OCI-LY1 (cell line): Measurements from ENCODE around the gene CPSF6.

Source experiments
- H2AFZ ChIP-seq: fragments of 200-600 bp; sonication (generic), shearing (Covaris generic); 2 replicates; pipeline ENCODE4 v1.6.0; 2014; ENCODE audit warnings: antibody characterized with exemption, mild to moderate bottlenecking, low read length
- H3F3A ChIP-seq: fragments of 200-600 bp; sonication (generic), shearing (Covaris generic); 2 replicates; pipeline ENCODE4 v1.6.0; 2014; ENCODE audit warnings: mild to moderate bottlenecking, antibody characterized with exemption, low read length, moderate library complexity; ENCODE audit not compliant: insufficient read depth
- H3K27ac ChIP-seq: fragments of 200-600 bp; sonication (generic); 2 replicates; pipeline ENCODE4 v1.5.1; 2014; ENCODE audit warnings: low read length, mixed run types, mild to moderate bottlenecking, low read depth; ENCODE audit not compliant: poor library complexity, severe bottlenecking
- H3K27me3 ChIP-seq: fragments of 200-600 bp; sonication (generic); 2 replicates; pipeline ENCODE4 v1.6.0; 2014; ENCODE audit warnings: antibody characterized with exemption, mild to moderate bottlenecking, low read length, moderate library complexity; ENCODE audit not compliant: insufficient read depth
- H3K36me3 ChIP-seq: fragments of 200-600 bp; sonication (generic); 2 replicates; pipeline ENCODE4 v1.6.1; 2014; ENCODE audit warnings: mild to moderate bottlenecking, antibody characterized with exemption, low read length, moderate library complexity, mixed read lengths; ENCODE audit not compliant: insufficient read depth
- H3K4me1 ChIP-seq: fragments of 200-600 bp; sonication (generic); 2 replicates; pipeline ENCODE4 v1.5.1; 2014; ENCODE audit warnings: mild to moderate bottlenecking, low read length, moderate library complexity; ENCODE audit not compliant: insufficient read depth, severe bottlenecking
- H3K4me2 ChIP-seq: fragments of 200-600 bp; sonication (generic), shearing (Covaris generic); 2 replicates; pipeline ENCODE4 v1.6.1; 2014; ENCODE audit warnings: low read length
- H3K4me3 ChIP-seq: fragments of 200-600 bp; sonication (generic); 2 replicates; pipeline ENCODE4 v1.5.1; 2014; ENCODE audit warnings: low read length, low read depth, mild to moderate bottlenecking, mixed read lengths; ENCODE audit not compliant: poor library complexity, severe bottlenecking
- H3K79me2 ChIP-seq: fragments of 200-600 bp; shearing (Covaris generic); 2 replicates; pipeline ENCODE4 v1.6.1; 2016; ENCODE audit warnings: mixed run types, low read length, mixed read lengths; ENCODE audit not compliant: insufficient read depth
- H3K9ac ChIP-seq: fragments of 200-600 bp; sonication (generic), shearing (Covaris generic); 2 replicates; pipeline ENCODE4 v1.6.1; 2014; ENCODE audit warnings: mild to moderate bottlenecking, low read length, mixed read lengths
- H3K9me2 ChIP-seq: fragments of 200-600 bp; sonication (generic), shearing (Covaris generic); 2 replicates; pipeline ENCODE4 v1.6.1; 2014; ENCODE audit warnings: low read depth, mild to moderate bottlenecking, low read length, mixed read lengths
- H3K9me3 ChIP-seq: fragments of 200-600 bp; shearing (Covaris generic); 2 replicates; pipeline ENCODE4 v1.6.1; 2014; ENCODE audit warnings: low read length, mixed read lengths
- H4K20me1 ChIP-seq: fragments of 200-600 bp; sonication (generic), shearing (Covaris generic); 2 replicates; pipeline ENCODE4 v1.6.0; 2016; ENCODE audit warnings: mild to moderate bottlenecking, low read length; ENCODE audit not compliant: insufficient read depth
- CTCF ChIP-seq: fragments of 200-600 bp; sonication (generic), shearing (Covaris generic); IDR thresholded peaks from 2 replicates; pipeline ENCODE4 v1.5.1; 2017; ENCODE audit warnings: mild to moderate bottlenecking, antibody characterized with exemption, low read length, moderate library complexity, mixed read lengths
- EZH2 ChIP-seq: fragments of 200-600 bp; sonication (generic), shearing (Covaris generic); IDR thresholded peaks from 2 replicates; pipeline ENCODE4 v1.8.0; 2017; ENCODE audit warnings: borderline replicate concordance, mixed run types, mild to moderate bottlenecking, antibody characterized with exemption, low read length, moderate library complexity, mixed read lengths

CPSF6 gene

DNA sequence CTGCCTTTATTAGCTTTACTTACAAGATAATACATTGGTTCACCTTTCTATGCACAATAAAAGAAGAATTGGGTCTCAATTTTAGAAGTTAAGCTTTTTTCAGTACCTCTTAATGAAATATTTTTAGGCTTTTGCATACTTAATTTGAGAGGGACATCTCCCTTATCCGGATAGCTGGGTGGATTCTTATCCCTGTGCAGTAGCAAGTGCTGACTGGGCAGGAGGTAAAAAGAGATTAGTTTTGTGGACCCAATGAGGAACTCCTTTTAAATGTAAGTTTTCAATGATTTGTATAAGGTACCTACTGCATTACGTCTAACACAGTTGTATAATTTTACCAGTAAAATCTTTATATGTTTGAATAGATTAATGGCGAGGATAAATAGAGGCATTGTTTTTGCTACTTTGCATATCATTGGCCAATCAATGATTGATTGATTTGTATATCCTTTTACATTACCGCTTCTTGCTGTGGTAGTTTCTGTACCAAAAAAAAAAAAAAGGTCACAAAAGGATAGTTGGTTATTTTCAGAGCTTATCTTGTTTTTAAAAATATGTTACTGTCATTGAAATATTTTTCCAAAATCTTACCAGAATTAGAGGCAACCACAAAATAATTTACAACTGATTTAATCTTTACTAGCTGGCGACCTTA lies 2.2 kb downstream of the CPSF6 start:
- no peak for TF ChIP-seq EZH2
- no peak for TF ChIP-seq CTCF
- H4K20me1 ChIP-seq: peaks cover 4% of the 10 kb centered on the region
- peaks cover 41% of the 10 kb centered on the region for H3K4me1 ChIP-seq
- no peak overlapping the region for H3K27ac ChIP-seq
- H3K27me3 ChIP-seq: no peaks in the 10 kb centered on the region
- peaks cover 67% of the 10 kb centered on the region for H3K79me2 ChIP-seq
- H3F3A ChIP-seq: no peaks in the 10 kb centered on the region
- no peak overlapping the region for H2AFZ ChIP-seq
- H3K4me2 ChIP-seq: peak overlapping the region; percentile 90
- peak overlapping the region; percentile 100 for H3K4me3 ChIP-seq
- no peaks in the 10 kb centered on the region for H3K9me3 ChIP-seq
- no peak overlapping the region for H3K9ac ChIP-seq
- H3K9me2 ChIP-seq: no peaks in the 10 kb centered on the region
- peaks cover 12% of the 10 kb centered on the region; the same call in 1 of the 2 replicates for H3K36me3 ChIP-seq

- Histone ChIP-seq H3K36me3 (peaks cover 23% of the 10 kb centered on the region), H4K20me1 (peaks cover 4% of the 10 kb centered on the region), H3K9me2 (no peaks in the 10 kb centered on the region), H2AFZ (no peak overlapping the region), H3K27ac (no peak overlapping the region), H3K9ac (no peak overlapping the region), H3K27me3 (no peaks in the 10 kb centered on the region), H3F3A (no peaks in the 10 kb centered on the region), H3K79me2 (peaks cover 86% of the 10 kb centered on the region), H3K4me2 (peak overlapping the region; percentile 90; the same call in 1 of the 2 replicates), H3K4me3 (peak overlapping the region; percentile 13), H3K9me3 (no peaks in the 10 kb centered on the region; the same call in 1 of the 2 replicates), H3K4me1 (peaks cover 38% of the 10 kb centered on the region)
- TF ChIP-seq CTCF: no peak
- TF ChIP-seq EZH2: no peak
Observed at GRCh38 chr12:69243099-69244084, 4.0 kb downstream of the CPSF6 start.

GRCh38 chr12:69247268-69248018 lies 8.1 kb downstream of the CPSF6 start:
- Histone ChIP-seq H3K9ac (no peak overlapping the region), H4K20me1 (no peaks in the 10 kb centered on the region), H3K9me2 (no peaks in the 10 kb centered on the region), H3K9me3 (no peaks in the 10 kb centered on the region; the same call in 1 of the 2 replicates), H3K4me2 (no peak overlapping the region), H3K36me3 (peaks cover 21% of the 10 kb centered on the region), H3K27ac (no peak overlapping the region), H3K27me3 (no peaks in the 10 kb centered on the region), H3K4me3 (no peak overlapping the region), H2AFZ (no peak overlapping the region), H3K79me2 (peaks cover 85% of the 10 kb centered on the region), H3K4me1 (peaks cover 20% of the 10 kb centered on the region), H3F3A (no peaks in the 10 kb centered on the region)
- TF ChIP-seq CTCF (no peak), EZH2 (no peak)
